Stimulated activated CD8-positive, alpha-beta memory T cell treated with anti-CD3 and anti-CD28 coated beads, Interleukin-7, amount 100 ng/mL, for 4 hours (primary cell): Measurements from ENCODE around the gene CYP2A13.
"Not testable (repeated sequence)": the region's sequence is repeated elsewhere in the genome, so short reads cannot be mapped to it uniquely, and the experiment has no call there.

Experiments
- DNase-seq, 2 donors: peaks; one replicate each; pipeline ENCODE4 v3.0.0-alpha.2; 2020; ENCODE audit warnings: low read depth in 2 of 2

CYP2A13 gene, protein sequence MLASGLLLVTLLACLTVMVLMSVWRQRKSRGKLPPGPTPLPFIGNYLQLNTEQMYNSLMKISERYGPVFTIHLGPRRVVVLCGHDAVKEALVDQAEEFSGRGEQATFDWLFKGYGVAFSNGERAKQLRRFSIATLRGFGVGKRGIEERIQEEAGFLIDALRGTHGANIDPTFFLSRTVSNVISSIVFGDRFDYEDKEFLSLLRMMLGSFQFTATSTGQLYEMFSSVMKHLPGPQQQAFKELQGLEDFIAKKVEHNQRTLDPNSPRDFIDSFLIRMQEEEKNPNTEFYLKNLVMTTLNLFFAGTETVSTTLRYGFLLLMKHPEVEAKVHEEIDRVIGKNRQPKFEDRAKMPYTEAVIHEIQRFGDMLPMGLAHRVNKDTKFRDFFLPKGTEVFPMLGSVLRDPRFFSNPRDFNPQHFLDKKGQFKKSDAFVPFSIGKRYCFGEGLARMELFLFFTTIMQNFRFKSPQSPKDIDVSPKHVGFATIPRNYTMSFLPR

GRCh38 chr19:41088151-41088550 is at the start of gene CYP2A13:
CYP2A13 (plus strand) TSS chr19:41088451; CDS start chr19:41088472, 21 bp downstream.
- no peak for DNase-seq

- DNase-seq = no peak
Observed at GRCh38 chr19:41039806-41040205, 48.4 kb upstream of the CYP2A13 start.

- not testable (repeated sequence) for DNase-seq
Observed at GRCh38 chr19:41045095-41045494, 43.2 kb upstream of the CYP2A13 start.

GRCh38 chr19:41050426-41050825 is 37.8 kb upstream of the CYP2A13 start:
- no peak for DNase-seq

GRCh38 chr19:41052162-41052561 is 36.1 kb upstream of the CYP2A13 start:
- DNase-seq = not testable (repeated sequence)

DNA sequence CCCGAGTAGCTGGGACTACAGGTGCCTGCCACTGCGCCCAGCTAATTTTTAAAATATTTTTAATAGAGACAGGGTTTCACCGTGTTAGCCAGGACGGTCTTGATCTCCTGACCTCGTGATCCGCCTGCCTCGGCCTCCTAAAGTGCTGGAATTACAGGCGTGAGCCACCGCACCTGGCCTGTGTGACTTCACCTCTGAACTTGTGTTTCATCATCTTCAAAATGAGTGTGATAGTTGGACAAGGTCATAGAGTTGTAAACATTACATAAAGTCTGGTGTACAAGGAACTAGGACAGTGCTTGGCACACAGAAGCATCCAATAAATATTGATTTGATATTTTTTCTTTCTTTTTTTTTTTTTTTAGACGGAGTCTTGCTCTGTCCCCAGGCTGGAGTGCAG is 34.9 kb upstream of the CYP2A13 start:
- not testable (repeated sequence) for DNase-seq

DNA sequence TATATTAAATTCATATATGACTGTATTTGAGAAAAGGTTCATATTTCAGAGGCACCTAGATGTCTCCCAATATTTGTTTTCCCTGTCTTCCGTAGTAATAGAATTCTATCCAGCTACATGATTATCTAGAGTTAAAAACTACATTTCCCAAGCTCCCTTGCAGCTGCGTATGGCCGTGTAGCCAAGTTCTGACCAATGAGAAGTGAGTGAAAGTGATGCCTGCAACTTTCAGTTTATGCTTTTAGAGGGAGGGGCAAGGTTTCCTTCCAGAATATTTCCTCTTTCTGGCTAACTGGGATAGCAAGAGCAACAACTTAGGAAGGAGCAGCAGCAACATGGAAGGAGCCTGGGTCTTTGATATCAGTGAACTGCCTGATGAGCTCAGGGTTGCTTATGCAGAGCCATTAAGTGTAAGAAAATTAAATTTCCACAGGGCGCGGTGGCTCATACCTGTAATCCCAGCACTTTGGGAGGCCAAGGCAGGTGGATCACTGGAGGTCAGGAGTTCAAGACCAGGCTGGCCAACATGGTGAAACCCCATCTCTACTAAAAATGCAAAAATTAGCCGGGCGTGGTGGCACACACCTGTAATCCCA is 23.2 kb upstream of the CYP2A13 start:
- DNase-seq = no peak

DNA sequence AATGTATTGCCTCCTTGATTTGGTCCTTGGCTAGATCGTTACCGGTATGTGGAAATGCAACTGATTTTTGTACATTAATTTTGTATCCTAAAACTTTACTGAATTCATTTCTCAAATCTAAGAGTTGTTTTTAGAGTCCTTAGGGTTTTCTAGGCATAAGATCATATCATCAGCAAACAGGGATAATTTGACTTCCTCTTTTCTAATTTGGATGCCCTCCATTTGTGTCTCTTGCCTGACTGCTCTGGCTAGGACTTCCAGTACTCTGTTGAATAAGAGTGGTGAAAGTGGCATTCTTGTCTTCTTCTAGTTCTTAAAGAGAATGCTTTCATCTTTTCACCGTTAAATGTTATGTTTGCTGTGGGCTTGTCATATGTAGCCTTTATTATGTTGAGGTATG is 12.0 kb upstream of the CYP2A13 start:
- no peak for DNase-seq

GRCh38 chr19:41083516-41083915 is 4.7 kb upstream of the CYP2A13 start:
- no peak for DNase-seq

DNA sequence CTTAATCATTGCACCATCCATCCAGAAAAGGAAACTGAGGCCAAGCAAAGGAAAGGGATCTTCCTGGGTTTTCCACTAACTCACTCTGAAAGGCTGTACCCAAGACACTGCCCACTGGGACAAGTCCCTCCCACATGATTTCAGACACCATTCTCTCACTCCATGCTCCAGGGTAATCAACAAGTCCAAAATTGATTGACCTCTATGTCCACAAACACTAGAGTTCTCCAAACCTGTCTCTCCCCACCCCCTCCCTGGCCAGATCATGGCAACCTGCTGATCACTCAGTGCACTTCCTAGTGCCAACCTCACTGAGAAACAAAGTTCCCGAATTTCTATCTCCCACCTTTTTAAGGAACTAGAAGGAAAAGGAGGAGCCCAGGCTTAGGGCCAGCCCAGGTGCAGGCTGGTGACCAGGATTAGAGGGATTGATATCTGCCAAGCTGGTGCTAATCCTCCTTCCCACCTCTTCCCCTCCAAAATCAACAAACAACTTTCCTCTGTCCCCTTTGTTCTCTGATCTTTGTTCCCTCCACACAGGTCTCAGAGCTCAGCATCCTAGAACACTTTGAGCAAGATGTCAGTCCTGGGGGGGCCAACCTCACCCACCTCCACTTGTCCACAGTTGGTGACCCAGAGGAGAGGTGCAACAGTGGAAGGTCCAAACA is 2.4 kb upstream of the CYP2A13 start:
- no peak for DNase-seq

DNA sequence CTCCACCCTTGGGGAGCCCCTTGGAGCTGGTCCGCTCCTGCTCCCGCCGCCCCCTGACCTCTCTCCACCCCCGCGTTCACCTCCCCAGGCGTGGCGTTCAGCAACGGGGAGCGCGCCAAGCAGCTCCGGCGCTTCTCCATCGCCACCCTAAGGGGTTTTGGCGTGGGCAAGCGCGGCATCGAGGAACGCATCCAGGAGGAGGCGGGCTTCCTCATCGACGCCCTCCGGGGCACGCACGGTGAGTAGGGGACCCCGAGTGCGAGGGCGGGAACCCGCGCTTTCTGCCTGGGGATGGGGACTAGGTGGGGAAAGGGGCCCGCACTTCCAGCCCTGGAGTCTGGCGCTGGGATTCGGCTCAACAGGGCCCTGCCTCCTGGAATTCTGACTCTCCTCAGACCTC is 1.7 kb downstream of the CYP2A13 start:
- no peak for DNase-seq

GRCh38 chr19:41095703-41096102 is 7.5 kb downstream of the CYP2A13 start:
- DNase-seq = no peak

- DNase-seq = no peak
Observed at GRCh38 chr19:41096353-41096752, 8.1 kb downstream of the CYP2A13 start.

DNA sequence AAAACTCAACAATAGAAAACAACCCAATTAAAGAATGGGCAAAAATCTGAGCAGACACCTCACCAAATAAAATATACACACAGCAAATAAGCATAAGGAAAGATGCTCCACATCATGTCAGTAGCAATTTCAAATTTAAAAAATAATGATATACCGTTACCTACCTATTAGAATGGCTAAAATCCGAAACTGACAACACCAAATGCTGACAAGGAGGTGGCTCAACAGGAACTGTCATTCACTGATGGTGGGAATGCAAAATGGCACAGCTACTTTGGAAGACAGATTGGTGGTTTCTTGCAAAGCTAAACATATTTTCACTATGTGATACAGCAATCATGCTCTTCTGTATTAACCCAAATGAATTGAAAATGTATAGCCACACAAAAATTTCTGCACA is 9.1 kb downstream of the CYP2A13 start:
- no peak for DNase-seq

GRCh38 chr19:41098762-41099161 is 10.5 kb downstream of the CYP2A13 start:
- no peak for DNase-seq

DNA sequence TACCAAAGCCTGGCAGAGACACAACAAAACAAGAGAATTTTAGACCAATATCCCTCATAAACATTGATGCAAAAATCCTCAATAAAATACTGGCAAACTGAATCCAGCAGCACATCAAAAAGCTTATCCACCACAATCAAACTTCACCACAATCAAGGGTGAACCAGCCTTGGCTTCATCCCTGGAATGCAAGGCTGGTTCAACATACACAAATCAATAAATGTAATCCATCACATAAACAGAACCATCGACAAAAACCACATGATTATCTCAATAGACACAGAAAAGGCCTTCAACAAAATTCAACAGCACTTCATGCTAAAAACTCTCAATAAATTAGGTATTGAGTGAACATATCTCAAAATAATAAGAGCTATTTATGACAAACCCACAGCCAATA is 14.0 kb downstream of the CYP2A13 start:
- not testable (repeated sequence) for DNase-seq

GRCh38 chr19:41106177-41106576 is 17.9 kb downstream of the CYP2A13 start:
- no peak for DNase-seq

DNA sequence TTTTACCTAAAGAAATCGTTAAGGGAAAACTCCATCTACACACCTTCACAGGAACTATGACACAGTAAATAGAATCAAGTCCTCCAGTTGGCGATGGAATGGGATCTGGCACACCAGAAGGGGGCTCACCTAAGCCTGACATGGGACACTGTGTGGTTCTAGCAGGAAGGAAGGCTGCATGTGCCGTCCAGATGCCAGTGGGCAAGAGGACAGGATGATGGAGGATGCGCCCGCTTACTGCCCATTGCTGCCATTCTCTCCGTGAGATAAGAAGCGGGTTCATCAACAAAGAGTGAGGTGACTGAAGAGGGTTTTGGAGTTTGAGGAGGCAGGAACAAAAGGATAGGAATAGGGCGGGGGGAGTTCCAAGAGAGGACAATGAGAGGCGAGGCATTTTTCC is 23.0 kb downstream of the CYP2A13 start:
- DNase-seq = no peak

DNA sequence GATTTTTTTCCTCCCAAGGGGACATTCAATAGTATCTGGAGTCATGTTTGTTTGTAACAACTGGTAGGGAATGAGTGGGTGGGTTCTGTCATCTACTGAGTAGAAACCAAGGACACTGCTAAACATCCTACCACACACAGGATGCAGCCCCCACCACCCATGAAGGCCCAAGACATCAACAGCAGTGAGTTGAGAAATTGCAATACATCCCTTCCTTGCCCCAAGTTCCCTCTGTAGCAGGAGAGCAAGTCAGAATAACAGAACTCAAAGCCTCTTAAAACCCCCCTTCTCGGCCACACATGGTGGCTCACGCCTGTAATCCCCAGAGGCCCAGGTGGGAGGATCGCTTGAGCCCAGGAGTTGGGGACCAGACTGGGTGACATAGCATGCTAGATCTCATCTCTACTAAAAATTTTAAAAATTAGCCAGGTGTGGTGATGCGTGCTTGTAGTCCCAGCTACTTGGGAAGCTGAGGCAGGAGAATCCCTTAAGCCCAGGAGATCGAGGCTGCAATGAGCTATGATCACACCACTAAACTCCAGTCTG is 23.6 kb downstream of the CYP2A13 start:
- DNase-seq = no peak

- DNase-seq = no peak
Observed at GRCh38 chr19:41112728-41113290, 24.6 kb downstream of the CYP2A13 start.

DNA sequence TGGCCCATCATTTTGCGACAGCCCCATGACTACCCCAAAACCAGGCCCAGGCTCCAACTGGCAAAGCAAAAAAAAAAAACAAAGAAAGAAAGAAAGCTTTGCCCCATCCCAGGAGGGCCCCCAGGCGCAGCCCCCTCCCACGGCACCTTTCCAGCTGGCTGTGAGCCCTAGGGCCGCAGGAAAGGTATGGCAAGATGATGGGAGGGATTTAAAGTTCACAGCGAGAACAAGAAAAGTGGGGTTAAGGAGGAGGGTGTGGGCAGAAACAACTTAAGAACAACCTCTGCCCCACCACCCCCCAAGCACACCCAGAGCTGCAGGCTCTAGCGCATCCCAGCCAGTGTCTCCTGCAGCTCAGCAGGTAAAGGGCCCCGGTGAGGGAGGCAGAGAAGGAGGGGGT is 25.9 kb downstream of the CYP2A13 start, which contains the start of gene CYP2F1:
CYP2F1 (plus strand) TSS at position 301 of the 400 bp plus-strand sequence. CDS start 1,757 bp downstream, outside the sequence.
- DNase-seq = no peak

DNA sequence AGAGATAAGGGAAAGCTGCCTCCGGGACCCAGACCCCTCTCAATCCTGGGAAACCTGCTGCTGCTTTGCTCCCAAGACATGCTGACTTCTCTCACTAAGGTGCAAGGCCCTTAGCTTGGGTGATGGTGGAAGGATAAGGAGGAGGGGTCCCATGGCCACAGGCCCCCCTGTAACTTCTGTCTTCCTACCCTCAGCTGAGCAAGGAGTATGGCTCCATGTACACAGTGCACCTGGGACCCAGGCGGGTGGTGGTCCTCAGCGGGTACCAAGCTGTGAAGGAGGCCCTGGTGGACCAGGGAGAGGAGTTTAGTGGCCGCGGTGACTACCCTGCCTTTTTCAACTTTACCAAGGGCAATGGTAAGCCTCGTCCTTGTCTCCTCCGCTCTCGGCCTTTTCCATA is 28.0 kb downstream of the CYP2A13 start:
- DNase-seq = no peak
